T-helper 2 cell treated with Interferon-gamma antibody and Interleukin-4, amounts not matched to agents 100 ng/mL and 5 ng/mL, for 36 hours (primary cell): ENCODE measurements around the gene PAQR8. TPM values are rescaled to one million over a fixed set of nuclear protein-coding genes. Genes with fewer than 3 reads are reported as not detected.
"Not testable (repeated sequence)": the region's sequence is repeated elsewhere in the genome, so short reads cannot be mapped to it uniquely, and the experiment has no call there.

Source experiments
- intact Hi-C: fragments of 100-400 bp; cut with micrococcal nuclease; formaldehyde crosslinking; loops from one replicate; pipeline ENCODE4 v1.15.1; 2023
- total RNA-seq: library from RNA; stranded (reverse); gene quantifications from 2 replicates; pipeline ENCODE4 v1.2.3, GENCODE V29; 2022

PAQR8 gene
- total RNA-seq, 1 donor from 2014 or later: 15.9 TPM

DNA sequence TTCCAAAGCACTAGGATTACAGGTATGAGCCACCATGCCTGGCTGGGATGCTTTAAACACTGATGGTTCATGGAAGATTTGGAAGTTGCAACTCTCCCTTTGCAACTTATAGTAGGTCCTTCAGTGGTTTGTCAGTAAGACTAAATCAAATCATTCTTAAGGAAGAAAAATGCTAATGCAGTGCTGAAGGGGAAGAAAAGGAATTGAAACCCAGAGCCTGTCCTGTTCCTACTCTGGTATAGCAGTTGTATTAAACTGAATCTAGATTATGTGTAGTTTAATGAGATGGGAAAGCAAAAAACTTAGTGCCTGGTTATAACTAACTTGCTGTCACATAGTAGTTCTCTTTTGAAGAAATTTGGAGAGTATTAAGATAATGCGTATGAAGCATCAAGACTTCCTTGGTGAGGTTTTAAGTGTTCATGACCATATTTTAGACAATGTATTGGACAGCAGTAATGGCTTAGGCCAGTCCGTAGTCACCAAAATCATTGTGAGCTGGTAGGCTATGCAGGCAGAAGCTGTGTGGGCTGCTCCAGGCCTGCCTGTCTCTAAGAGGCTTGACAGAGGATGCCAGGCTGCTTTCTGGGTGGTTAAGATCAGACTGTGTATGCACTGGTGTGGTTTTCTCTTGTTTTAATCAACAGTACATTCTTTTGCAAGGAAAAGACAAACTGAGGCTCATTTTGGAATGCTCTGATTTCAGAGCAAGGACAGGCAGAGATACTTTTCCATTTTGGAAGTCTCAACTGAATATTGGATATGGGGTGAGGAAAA, 14.0 kb downstream of the PAQR8 start:
- intact Hi-C loops: no loop called here

DNA sequence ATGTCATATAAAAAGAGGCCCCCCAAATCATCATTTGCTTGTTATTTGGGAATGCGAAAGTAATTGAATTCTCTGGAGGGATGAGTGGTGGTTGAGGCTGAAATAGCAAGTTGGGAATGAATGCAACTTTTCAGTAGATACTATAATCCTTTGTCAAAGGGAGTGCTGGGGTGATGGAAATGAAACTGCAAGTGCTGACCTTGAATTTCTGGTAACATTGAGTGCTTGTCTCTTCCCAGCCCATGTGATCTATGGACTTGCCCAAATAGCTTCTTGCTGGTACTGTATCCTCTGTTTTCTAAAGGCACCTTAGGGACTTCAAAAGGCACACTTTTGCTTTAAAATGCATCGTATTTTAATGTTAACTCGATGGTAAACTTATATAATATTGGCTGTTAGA, 14.8 kb downstream of the PAQR8 start:
- intact Hi-C loops: no loop called here

DNA sequence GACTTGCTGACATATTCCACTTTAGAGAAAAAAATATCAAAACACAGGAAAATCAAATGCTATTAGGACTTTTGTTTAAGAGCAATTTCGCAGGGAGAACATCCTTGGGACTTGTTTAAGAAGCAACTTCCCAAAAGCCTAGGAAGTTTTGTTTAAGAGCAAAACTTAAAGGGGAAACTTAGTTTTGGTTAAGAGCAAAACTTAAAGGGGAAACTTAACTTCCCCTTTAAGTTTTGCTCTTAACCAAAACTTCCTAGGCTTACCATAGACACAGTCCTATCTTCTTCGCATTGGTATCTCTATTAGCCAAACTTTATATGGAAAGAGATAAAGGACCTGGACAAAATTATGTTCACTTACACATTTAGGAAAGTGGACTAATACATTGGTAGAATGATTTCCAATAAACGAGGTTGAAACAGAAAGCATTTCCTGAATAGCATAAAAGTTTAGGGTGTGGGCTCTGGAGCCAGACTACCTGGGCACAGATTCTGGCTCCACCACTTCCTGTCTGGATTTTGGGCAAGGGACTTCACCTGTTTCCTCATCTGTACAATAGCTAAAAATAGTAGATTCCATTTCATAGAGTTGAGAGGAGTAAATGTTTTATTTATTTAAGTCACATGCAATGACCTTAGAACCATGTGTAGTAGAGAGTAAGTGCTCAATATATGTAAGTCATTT, 15.7 kb downstream of the PAQR8 start:
- intact Hi-C loops: no loop called here

DNA sequence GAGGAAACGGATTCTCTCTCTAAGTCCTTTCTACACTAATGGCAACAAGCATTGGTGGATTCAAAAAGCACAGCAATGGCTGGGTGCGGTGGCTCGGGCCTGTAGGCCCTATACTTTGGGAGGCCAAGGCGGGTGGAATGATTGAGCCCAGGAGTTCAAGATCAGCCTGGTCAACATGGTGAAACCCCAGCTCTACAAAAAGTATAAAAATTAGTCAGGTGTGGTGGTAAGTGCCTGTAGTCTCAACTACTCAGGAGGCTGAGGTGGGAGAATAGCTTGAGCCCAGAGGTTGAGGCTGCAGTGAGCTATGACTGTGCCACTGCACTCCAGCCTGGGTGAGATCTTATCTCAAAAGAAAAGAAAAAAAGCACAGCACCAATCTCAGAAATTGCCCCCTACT, 19.3 kb downstream of the PAQR8 start:
- intact Hi-C loops: no loop called here

DNA sequence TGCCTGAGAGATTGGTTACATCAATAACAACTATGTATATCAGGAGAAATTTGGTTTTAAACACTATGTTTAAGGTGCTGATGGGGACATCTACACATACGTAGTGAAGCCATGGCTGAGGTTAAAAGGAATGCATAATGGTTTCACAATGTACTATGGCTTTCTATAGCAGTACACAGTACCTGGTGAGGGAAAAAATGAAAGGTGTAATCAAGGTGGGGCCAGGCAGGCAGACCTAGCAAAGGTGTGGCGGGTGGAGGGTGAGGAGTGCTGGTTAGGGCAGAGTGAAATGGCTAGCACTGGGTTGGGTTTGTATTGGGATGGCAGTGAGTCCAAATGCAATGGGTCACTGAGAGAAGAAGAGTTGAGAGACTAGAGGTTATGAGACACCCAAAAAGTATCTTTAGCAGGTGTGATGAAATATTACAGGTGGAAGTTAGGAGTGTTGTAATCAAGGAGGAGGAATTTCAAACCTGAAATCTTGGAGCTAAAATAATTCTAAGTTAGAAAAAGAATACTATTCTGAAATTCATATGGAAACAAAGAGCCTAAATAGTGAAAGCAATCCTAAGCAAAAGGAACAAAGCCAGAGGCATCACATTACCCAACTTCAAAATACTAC, 22.3 kb downstream of the PAQR8 start:
- intact Hi-C loops: no loop called here

DNA sequence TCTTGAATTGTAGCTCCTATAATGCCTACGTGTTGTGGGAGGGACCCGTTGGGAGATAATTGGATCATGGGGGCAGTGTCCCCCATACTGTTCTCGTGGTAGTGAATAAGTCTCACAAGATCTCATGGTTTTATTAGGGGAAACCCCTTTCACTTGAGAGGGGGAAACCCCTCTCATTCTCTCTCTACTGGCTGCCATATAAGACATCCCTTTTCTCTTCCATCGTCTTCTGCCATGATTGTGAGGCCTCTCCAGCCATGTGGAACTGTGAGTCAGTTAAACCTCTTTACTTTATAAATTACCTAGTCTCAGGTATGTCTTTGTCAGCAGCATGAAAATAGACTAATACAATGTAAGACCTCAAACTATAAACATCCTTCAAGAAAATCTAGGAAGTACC, 23.1 kb downstream of the PAQR8 start:
- intact Hi-C loops: no loop called here

DNA sequence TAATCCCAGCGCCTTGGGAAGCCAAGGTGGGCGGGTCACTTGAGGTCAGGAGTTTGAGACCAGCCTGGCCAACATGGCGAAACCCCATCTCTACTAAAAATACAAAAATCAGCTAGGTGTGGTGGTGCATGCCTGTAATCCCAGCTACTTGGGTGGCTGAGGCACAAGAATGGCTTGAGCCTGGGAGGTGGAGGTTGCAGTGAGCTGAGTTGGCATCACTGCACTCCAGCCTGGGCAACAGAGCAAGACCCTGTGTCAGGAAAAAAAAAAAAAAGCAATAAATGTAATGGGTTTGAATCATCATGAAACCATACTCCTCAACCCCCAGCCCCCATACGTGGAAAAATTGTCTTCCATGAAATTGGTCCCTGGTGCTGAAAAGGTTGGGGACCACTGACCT, 26.2 kb downstream of the PAQR8 start:
- intact Hi-C loops: not testable (repeated sequence)

DNA sequence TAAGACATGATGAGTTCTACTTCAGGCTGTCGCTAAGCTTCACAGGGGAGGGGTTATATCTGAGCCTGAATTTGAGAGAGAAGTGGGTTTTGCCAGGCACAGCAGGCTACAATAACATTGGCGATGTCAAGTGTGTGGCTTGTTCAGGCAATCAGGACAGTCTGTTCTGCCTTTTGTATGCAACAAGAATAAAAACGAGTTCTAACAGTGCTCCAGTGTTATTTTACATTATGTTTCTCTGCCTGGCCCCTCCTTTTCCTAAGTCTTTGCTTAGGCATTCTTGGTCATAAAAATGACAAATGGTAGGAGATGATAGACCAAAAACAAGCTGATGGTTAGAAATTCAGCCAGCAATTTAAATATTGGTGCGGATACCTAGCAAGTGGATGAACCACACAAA, 26.8 kb downstream of the PAQR8 start:
- intact Hi-C loops: no loop called here

DNA sequence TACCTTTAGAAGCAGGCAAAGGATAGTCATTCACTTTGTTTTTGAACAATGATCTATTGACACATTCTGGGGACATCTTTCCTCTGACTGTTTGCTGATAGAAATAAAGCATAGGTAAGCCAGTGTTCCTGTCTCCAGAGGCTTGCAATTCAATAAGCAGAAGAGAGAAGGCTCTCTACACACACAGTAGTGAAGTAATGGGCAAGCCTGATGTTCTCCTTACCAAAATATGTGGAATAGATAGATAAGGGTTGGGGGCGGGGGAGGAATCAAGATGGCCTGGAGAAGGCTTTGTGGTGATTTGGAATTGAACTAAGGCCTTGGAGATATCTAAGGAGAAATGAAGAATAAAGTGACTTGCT, 27.3 kb downstream of the PAQR8 start:
- intact Hi-C loops: no loop called here

DNA sequence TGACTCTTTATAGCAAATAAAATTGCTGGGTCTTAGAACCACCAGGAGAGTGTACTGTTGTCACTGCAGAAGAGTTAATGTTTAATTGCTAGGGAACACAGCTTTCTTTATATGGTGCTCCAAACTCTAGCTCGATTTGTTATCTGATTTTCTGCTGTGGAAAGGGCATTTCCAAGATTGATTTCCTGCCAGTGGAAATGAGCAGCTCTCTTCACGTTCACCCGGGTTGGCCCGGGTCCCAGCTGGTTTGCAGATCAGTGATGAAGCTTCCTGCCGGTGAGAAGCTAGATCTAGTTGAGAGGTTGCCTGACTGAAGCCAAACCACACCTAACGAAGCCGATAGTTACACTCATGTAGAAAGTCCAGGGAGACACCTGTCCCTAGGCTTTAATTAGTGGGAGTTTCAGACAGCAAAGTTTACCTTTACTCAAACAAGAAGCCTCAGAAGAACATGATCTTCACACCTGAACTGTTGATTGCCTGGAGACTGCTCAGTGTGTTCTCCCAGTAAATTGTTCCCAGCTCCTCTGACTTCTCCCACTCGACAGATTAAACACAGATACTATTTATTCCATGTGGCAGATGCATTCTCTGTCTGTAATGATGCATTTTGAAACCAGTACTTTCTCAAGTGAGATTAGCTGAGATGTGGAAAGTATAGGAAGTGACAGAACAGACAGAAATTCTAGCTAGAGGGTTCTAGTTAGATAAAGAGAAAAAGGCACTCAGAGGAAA, 27.8 kb downstream of the PAQR8 start:
- intact Hi-C loops: loop anchor here (1.0 to 10.0 kb wide), 7 partner anchors 9 to 605 kb away; partner anchors contain the start of genes GSTA4, MCM3 and PAQR8

DNA sequence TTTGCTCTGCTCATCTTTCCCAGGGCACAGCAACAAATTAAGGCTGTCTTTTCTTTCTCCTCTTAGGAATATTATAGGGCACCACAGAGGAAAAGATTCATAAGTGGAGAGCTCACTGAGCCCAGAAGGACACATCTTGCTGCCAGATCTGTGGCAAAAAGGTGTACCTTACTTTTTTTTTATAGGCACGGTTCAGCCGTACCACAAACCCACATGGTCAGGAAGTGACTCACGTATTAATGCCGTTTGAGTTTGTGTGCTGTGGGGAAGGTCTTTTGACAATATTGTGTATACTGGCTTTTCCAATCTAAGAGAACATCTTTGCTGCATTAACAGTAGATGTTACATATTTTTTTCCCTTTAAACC, 28.4 kb downstream of the PAQR8 start:
- intact Hi-C loops: loop anchor here (1.0 to 10.0 kb wide), 7 partner anchors 8 to 604 kb away; partner anchors contain the start of genes GSTA4, MCM3 and PAQR8

DNA sequence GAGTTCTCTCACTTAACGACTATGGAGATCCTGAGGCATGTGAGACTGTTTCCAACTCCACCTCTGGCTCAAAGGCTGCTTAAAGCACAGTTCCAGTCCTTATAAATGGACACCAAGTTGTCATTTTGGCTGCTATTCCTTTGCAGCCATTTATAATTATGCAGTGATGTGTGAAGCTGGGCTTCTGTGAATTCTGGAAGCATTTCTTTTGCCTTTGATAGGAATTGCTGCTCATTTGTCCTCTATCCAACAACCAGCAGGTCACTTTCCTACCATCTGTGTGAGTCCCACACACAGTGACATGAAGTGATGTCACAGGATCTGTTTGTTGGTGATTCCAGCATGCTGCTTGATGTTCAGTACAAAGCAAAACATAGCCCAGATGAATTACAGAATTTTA, 29.6 kb downstream of the PAQR8 start:
- intact Hi-C loops: loop anchor here (10.0 kb wide), 2 partner anchors 227 to 603 kb away; partner anchors contain the start of gene GSTA4

DNA sequence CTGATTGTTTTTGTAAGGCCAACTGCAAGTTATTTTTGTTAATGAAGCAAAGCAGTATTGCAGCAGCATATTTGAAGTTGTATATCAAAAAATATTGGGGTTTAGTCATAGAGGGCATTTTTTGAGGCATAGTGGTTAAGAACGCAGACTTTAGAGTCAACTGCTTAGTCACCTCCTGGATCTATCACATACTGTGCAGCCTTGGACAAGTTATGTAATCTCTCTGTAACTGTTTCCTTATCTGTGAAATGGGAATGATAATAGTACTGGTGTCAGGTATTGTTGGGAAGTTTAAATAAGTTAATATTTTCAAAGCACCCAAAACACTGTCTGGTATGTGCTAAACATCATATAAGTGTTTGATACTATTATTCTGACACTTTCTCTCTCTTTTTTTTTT, 31.0 kb downstream of the PAQR8 start:
- intact Hi-C loops: loop anchor here (10.0 kb wide), 2 partner anchors 228 to 602 kb away; partner anchors contain the start of gene GSTA4

DNA sequence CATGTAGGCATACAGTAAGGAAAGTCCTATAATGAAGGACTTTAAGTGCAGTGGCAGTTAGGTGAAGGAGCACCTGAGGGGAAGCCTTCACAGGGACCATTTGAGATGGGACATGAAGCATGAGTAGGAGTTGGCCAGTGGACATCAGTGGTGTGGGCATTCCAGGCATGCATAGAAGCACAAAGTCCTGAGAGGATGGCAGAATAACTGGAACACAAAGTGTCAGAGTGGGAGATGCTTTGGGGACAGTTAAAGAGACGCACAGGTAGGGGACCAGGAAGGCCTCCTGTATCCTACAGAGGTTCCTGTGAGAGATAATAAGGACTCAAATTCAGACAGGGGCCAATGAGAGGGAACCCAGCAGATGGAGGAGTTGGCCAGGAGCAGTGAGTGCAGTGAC, 31.8 kb downstream of the PAQR8 start:
- intact Hi-C loops: loop anchor here (2.0 to 10.0 kb wide), 4 partner anchors 27 to 601 kb away; partner anchors contain the start of genes EFHC1 and GSTA4

DNA sequence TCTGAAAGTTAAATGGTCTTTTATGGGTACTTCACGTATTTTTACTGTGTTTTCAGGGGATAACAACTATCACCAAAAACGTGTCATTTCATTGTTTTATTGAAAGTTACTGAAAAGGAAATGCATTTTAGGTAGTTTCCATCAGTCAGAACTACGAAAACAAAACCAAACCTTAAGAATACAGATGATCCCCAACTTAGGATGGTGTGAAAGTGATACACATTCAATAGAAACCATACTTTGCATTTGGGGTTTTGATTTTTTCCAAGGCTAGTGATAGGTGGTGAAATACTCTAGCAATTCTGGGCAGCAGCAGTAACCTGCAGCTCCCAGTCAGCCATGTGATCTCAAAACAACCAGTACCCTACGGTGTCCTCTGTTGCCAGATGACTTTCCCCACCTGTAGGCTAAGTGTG, 32.3 kb downstream of the PAQR8 start:
- intact Hi-C loops: loop anchor here (2.0 to 10.0 kb wide), 4 partner anchors 27 to 601 kb away; partner anchors contain the start of genes EFHC1 and GSTA4

DNA sequence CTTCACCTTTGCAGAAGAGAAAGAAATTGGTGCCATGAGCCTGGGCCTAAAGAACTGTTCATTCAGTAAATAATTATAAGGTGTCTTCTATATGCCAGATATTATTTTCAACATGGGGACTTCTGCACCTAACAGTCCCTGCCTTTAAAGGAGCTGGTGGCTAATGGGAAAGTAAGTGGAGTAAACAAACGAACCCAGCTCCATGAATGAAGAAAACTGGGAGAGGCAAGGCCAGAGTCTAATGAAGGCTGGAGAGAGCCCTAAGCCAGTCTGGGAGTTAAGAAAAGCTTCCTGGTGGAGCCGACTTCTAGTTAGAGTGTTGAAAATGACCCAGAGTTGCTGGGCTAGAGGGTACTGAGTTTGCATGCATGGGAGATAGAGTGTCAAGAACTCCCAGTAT, 34.0 kb downstream of the PAQR8 start:
- intact Hi-C loops: loop anchor here (2.0 to 10.0 kb wide), 4 partner anchors 25 to 599 kb away; partner anchors contain the start of genes EFHC1 and GSTA4

DNA sequence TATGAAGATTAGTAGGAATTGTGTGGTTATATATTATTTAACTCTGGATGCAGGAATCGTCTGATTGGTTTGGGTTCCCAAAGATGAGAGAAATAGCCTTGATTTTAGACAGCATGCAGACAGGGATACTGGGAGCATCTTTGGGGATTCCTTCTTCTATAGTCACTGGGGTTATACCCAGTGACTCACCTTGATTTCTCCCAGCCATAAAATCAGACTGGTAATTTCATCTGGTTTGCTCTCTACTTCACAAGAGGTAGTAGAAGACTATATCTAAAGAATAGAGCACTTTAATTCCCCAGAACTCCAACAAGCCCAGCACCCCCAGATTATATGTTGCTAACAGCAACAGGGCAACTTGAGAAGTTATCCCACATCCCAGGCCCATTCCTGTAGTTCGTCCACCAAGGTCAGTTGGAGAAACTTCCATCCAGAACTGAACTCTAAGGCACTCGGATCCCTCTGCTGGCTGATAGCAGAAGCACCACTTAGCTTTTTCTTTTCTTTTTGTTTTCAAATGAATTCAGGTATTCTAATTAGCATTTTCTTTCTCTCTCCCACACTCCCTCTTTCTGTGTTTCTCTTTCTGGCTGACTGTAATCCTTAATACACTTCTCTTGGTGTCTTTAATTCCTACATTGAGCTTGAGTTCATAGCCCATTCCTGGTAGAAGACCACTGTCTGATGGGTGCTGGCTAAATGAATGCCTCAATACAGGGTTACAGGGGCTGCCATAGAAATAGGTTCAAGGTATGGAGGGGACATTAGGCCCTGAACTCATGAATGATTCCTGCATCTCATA, 37.8 kb downstream of the PAQR8 start:
- intact Hi-C loops: loop anchor here (1.0 to 10.0 kb wide), 5 partner anchors 37 to 595 kb away; partner anchors contain the start of genes GSTA4 and PAQR8

DNA sequence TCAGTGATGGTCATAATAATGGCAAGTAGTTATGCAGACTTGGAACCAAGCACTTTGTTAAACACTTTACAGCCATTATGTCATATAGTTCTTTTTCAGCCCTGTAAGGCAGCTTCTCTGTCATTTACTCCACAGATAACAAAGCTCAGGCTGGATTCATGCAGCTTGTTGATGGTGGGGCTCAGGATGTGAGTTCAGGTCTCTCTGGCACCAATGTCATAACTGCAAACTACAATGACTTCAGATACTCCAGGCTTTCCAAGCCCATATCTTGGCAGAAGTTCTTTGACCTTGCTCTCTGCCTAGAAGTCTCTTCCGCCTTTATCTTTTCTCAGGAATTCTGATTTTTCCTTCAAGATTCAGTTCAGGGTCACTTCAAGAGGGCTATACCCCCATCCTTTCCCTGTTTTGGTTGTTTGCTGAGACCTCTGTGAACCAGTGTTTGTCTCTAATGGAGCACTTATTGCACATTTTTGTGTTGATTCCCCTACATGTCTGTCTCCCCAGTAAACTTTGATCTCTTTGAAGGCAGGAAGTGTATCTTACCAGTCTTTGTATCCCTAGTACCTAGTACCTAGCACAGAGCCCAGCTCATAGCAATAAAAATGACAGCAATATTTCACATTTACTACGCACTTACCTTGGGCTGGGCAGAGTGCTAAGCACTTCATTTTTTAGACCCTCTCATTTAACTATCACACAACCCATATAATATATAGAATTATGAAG, 38.5 kb downstream of the PAQR8 start:
- intact Hi-C loops: no loop called here

DNA sequence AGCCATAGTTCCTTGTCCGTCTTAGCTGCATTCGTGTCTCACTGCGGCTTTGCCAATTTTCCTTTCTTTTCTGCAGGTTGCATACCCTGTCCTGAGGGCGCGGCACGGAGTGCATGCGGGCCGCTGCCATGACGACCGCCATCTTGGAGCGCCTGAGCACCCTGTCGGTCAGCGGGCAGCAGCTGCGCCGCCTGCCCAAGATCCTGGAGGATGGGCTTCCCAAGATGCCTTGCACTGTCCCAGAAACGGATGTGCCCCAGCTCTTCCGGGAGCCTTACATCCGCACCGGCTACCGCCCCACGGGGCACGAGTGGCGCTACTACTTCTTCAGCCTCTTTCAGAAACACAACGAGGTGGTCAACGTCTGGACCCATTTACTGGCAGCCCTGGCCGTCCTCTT, 41.1 kb downstream of the PAQR8 start:
- intact Hi-C loops: no loop called here

DNA sequence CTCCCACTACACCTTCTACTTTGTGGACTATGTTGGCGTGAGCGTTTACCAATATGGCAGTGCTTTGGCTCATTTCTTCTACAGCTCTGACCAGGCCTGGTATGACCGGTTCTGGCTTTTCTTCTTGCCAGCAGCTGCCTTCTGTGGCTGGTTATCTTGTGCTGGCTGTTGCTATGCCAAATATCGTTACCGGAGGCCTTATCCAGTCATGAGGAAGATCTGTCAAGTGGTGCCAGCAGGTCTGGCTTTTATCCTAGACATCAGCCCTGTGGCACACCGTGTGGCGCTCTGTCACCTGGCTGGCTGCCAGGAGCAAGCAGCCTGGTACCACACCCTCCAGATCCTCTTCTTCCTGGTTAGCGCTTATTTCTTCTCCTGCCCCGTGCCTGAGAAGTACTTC, 41.7 kb downstream of the PAQR8 start:
- intact Hi-C loops: no loop called here
